ENCODE data around the gene ZDHHC6. TPM values are rescaled to one million over a fixed set of nuclear protein-coding genes. Genes with fewer than 3 reads are reported as not detected.
"Not testable (repeated sequence)": the region's sequence is repeated elsewhere in the genome, so short reads cannot be mapped to it uniquely, and the experiment has no call there.

Gene ZDHHC6
- total and polyA plus RNA-seq, 8 donors: 20.0 to 57.1 (median 25.5) TPM

DNA sequence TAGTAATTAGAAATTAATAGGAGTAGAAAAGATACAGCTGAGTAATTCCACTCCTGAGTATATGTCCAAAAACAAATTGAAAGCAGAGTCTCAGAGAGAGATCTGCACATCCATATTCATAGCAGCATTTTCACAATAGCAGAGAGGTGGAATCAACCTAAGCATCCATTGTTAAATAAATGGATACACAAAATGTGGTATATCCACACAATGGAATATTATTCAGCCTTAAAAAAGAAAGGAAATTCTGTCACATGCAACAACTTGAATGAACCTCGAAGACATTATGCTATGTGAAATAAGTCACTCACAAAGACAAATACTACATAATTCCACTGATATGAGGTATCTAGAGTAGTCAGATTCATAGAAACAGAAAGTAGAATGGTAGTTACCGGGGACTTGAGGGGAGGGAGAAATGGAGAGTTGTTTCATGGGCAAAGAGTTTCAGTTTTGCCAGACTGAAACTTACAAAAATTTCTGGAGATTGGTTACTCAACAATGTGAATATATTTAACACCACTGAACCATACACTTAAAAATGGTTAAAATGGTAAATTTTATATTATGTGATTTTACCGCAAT lies 18.7 kb upstream of the ZDHHC6 start:
- 90 to 96% (median 94%) methylated on average over 3 of the region's 3 CpGs for WGBS, 5 donors
- H3K4me3 ChIP-seq: no peak overlapping the region
- DNase-seq: no peak
- no peak overlapping the region for H3K27ac ChIP-seq
- no peaks in the 10 kb centered on the region for H3K27me3 ChIP-seq
- H3K4me1 ChIP-seq: no peaks in the 10 kb centered on the region
- peaks cover 0 to 78% (median 71%) of the 10 kb centered on the region in 4 donors for H3K36me3 ChIP-seq
- H3K9me3 ChIP-seq: no peaks in the 10 kb centered on the region
- TF ChIP-seq POLR2AphosphoS5 (IDR thresholded peaks at IDR 0.05): no peak
- no peak for TF ChIP-seq POLR2A (IDR thresholded peaks at IDR 0.05)
- TF ChIP-seq EP300 (IDR thresholded peaks at IDR 0.05): no peak
- TF ChIP-seq, protein P1, sequence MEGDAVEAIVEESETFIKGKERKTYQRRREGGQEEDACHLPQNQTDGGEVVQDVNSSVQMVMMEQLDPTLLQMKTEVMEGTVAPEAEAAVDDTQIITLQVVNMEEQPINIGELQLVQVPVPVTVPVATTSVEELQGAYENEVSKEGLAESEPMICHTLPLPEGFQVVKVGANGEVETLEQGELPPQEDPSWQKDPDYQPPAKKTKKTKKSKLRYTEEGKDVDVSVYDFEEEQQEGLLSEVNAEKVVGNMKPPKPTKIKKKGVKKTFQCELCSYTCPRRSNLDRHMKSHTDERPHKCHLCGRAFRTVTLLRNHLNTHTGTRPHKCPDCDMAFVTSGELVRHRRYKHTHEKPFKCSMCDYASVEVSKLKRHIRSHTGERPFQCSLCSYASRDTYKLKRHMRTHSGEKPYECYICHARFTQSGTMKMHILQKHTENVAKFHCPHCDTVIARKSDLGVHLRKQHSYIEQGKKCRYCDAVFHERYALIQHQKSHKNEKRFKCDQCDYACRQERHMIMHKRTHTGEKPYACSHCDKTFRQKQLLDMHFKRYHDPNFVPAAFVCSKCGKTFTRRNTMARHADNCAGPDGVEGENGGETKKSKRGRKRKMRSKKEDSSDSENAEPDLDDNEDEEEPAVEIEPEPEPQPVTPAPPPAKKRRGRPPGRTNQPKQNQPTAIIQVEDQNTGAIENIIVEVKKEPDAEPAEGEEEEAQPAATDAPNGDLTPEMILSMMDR (IDR thresholded peaks at IDR 0.05): no peak
- intact Hi-C loops (cut with DNase I; ENCODE audit: low total_unique reads): no loop called here

DNA sequence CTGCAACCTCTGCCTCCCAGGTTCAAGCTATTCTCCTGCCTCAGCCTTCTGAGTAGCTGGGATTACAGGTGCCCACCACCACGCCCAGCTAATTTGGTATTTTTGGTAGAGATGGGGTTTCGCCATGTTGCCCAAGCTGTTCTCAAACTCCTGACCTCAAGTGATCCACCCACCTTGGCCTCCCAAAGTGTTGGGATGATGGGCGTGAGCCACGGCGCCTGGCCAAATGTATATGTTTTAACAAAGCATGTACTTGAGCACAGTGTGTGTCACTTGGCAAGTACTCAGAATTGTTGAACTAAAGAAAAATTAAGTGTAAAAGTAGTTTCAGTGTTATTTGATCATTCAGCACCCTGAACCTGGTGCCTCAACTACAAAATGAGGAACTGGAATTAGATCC lies 17.4 kb upstream of the ZDHHC6 start:
- peaks cover 0 to 73% (median 69%) of the 10 kb centered on the region in 4 donors for H3K36me3 ChIP-seq
- H3K27ac ChIP-seq; H3K27me3 ChIP-seq; H3K4me3 ChIP-seq; intact Hi-C loops (cut with DNase I; ENCODE audit: low total_unique reads); DNase-seq; H3K4me1 ChIP-seq; H3K9me3 ChIP-seq: not testable (repeated sequence)
- 90 to 99% (median 97%) methylated on average over 4 to 5 of the region's 5 CpGs for WGBS, 5 donors

DNA sequence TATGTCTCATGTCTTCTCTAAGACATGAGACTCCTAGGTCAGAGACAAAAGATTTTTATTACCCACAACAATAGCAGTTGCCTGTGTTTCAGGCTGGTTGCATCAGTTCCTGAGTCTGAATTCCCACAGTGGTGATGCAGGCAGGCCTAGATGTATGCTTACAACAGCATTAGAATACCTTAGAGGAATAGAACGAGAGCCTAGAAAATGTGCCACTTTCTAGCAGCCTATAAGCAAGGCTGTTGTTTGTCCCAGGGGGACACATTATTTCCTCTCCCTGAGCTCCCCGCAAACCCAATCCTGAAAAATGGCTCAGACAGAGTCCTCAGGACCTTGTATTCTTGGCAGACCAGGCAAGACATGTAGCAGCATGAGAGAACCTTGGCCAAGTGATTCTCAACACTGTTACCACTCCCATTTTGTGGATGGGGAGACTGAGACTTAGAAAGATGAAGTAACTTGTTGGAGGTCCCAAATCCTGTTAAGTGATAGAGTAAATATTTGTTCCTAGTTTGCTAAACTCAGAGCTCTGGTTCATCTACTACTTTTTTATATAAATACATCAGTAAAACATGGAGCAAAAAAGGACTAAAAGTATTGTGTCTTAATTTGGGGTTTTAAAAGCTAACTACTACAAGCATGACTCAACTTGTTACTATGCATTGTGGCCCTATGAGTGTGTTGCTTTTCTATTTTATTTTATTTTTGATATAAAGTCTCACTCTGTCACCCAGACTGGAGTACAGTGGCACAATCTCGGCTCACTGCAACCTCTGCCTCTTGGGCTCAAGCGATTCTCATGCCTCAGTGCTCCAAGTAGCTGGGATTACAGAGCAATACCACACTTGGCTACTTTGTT lies 14.5 kb upstream of the ZDHHC6 start:
- H3K36me3 ChIP-seq: peaks cover 0 to 50% (median 44%) of the 10 kb centered on the region in 4 donors
- no peaks in the 10 kb centered on the region for H3K4me1 ChIP-seq
- no peak for DNase-seq
- no peaks in the 10 kb centered on the region for H3K27me3 ChIP-seq
- no peaks in the 10 kb centered on the region for H3K9me3 ChIP-seq
- no peak overlapping the region for H3K4me3 ChIP-seq
- intact Hi-C loops (cut with DNase I; ENCODE audit: low total_unique reads): no loop called here
- 95 to 99% (median 97%) methylated on average over 4 of the region's 4 CpGs for whole genome bisulfite sequencing, 5 donors
- TF ChIP-seq, protein P1 (IDR thresholded peaks at IDR 0.05): no peak
- TF ChIP-seq POLR2AphosphoS5 (IDR thresholded peaks at IDR 0.05) (no peak), POLR2A (IDR thresholded peaks at IDR 0.05) (no peak), EP300 (IDR thresholded peaks at IDR 0.05) (no peak)
- no peak overlapping the region for H3K27ac ChIP-seq

DNA sequence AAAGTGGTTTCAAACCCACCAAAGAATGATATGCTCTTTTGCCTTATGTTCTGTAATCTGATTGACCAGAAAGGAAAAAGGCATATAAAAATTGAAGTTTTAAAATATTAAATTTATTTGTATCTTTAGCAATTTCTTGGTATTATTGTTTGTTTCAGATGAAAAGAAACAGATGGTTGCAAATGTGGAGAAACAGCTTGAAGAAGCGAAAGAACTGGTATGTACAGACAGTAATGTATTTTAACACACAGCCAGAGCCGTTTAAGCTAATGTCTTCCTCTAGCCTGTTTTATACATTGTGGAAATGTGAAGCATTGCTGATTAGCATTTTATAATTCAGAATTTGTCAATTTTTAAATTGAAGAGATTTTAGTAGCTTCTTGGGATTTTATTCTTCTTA lies 13.7 kb upstream of the ZDHHC6 start:
- Histone ChIP-seq H3K36me3 (peaks cover 0 to 41% (median 35%) of the 10 kb centered on the region in 4 donors), H3K4me3 (no peak overlapping the region), H3K4me1 (no peaks in the 10 kb centered on the region), H3K27me3 (no peaks in the 10 kb centered on the region), H3K9me3 (no peaks in the 10 kb centered on the region), H3K27ac (no peak overlapping the region)
- intact Hi-C loops (cut with DNase I; ENCODE audit: low total_unique reads): no loop called here
- DNase-seq: no peak
- no peak for TF ChIP-seq EP300 (IDR thresholded peaks at IDR 0.05)
- 89 to 98% (median 94%) methylated on average over 2 of the region's 2 CpGs for WGBS, 5 donors

DNA sequence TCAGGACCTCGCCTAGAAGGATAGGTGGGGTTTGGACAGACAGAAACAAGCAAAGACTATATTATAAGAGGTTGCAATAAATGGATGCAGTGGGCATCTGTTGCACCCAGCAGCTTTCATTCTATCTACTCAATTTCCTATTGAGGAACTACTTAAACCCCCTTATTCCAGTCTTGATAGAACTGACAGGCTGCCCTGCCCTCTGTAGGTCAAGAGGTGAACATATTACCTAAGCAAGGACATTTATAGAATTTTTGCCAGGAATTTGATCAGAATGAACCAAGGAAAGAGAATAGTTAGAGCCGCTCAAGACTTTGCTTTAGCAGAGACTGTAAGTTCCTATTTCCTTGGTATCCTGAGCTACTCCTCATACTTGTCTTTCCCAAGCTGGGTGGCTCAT lies 9.8 kb upstream of the ZDHHC6 start:
- Histone ChIP-seq H3K4me1 (no peaks in the 10 kb centered on the region), H3K4me3 (no peak overlapping the region), H3K27ac (no peak overlapping the region), H3K36me3 (peaks cover 0 to 10% (median 9%) of the 10 kb centered on the region in 4 donors), H3K27me3 (no peaks in the 10 kb centered on the region), H3K9me3 (no peaks in the 10 kb centered on the region)
- TF ChIP-seq, protein P1 (IDR thresholded peaks at IDR 0.05): no peak
- TF ChIP-seq POLR2AphosphoS5 (IDR thresholded peaks at IDR 0.05) (no peak), EP300 (IDR thresholded peaks at IDR 0.05) (no peak), POLR2A (IDR thresholded peaks at IDR 0.05) (no peak)
- DNase-seq: no peak
- intact Hi-C loops (cut with DNase I; ENCODE audit: low total_unique reads): no loop called here
- WGBS, 5 donors: 94 to 100% (median 98%) methylated on average over 2 of the region's 2 CpGs
